ENCODE data around the gene IFT43.

IFT43 gene

GRCh38 chr14:76053572-76054355 is 68.2 kb downstream of the IFT43 start:
- H3K27ac ChIP-seq (ENCODE audit: low read depth, low read length), result no peak overlapping the region
- WGBS, result 94% methylated on average over 15 of the region's 15 CpGs

GRCh38 chr14:76055330-76055729 is 69.8 kb downstream of the IFT43 start:
- 95% methylated on average over 3 of the region's 3 CpGs for WGBS
- Histone ChIP-seq H3K4me3 (ENCODE audit: low read length) (no peak overlapping the region), H3K27me3 (ENCODE audit: insufficient read depth, low read length) (no peaks in the 10 kb centered on the region)

More at GRCh38 chr14:76053572-76054355, 68.2 kb downstream of the IFT43 start:
- Histone ChIP-seq H3K4me3 (ENCODE audit: low read length) (no peak overlapping the region), H3K9me3 (ENCODE audit: insufficient read depth, low read depth, low read length) (no peaks in the 10 kb centered on the region), H3K9ac (ENCODE audit: low read depth, low read length) (no peak overlapping the region), H3K36me3 (ENCODE audit: insufficient read depth, low read length) (no peaks in the 10 kb centered on the region), H3K4me1 (ENCODE audit: insufficient read depth, low read length) (no peaks in the 10 kb centered on the region), H3K27me3 (ENCODE audit: insufficient read depth, low read length) (no peaks in the 10 kb centered on the region)

GRCh38 chr14:76056128-76056527 is 70.6 kb downstream of the IFT43 start:
- no peak overlapping the region for H3K4me3 ChIP-seq (ENCODE audit: low read length)
- H3K27ac ChIP-seq (ENCODE audit: low read depth, low read length), result no peak overlapping the region
- whole genome bisulfite sequencing, result 92% methylated on average over 8 of the region's 8 CpGs
- H3K9me3 ChIP-seq (ENCODE audit: insufficient read depth, low read depth, low read length), result no peaks in the 10 kb centered on the region
- H3K27me3 ChIP-seq (ENCODE audit: insufficient read depth, low read length), result no peaks in the 10 kb centered on the region
- no peaks in the 10 kb centered on the region for H3K4me1 ChIP-seq (ENCODE audit: insufficient read depth, low read length)
- peaks cover 5% of the 10 kb centered on the region; the same call in 1 of the 2 replicates for H3K36me3 ChIP-seq (ENCODE audit: insufficient read depth, low read length)
- no peak overlapping the region for H3K9ac ChIP-seq (ENCODE audit: low read depth, low read length)

More at GRCh38 chr14:76055330-76055729, 69.8 kb downstream of the IFT43 start:
- H3K9me3 ChIP-seq (ENCODE audit: insufficient read depth, low read depth, low read length), result no peaks in the 10 kb centered on the region
- no peak overlapping the region for H3K27ac ChIP-seq (ENCODE audit: low read depth, low read length)
- H3K4me1 ChIP-seq (ENCODE audit: insufficient read depth, low read length), result no peaks in the 10 kb centered on the region
- no peak overlapping the region for H3K9ac ChIP-seq (ENCODE audit: low read depth, low read length)
- peaks cover 3% of the 10 kb centered on the region; the same call in 1 of the 2 replicates for H3K36me3 ChIP-seq (ENCODE audit: insufficient read depth, low read length)

GRCh38 chr14:76057914-76058313 is 72.4 kb downstream of the IFT43 start:
- Histone ChIP-seq H3K27me3 (ENCODE audit: insufficient read depth, low read length) (no peaks in the 10 kb centered on the region), H3K4me1 (ENCODE audit: insufficient read depth, low read length) (no peaks in the 10 kb centered on the region), H3K9ac (ENCODE audit: low read depth, low read length) (no peak overlapping the region), H3K9me3 (ENCODE audit: insufficient read depth, low read depth, low read length) (no peaks in the 10 kb centered on the region), H3K27ac (ENCODE audit: low read depth, low read length) (no peak overlapping the region), H3K4me3 (ENCODE audit: low read length) (no peak overlapping the region), H3K36me3 (ENCODE audit: insufficient read depth, low read length) (peaks cover 6% of the 10 kb centered on the region; the same call in 1 of the 2 replicates)
- 97% methylated on average over 11 of the region's 11 CpGs for WGBS

- Histone ChIP-seq H3K27me3 (ENCODE audit: insufficient read depth, low read length) (no peaks in the 10 kb centered on the region), H3K27ac (ENCODE audit: low read depth, low read length) (no peak overlapping the region), H3K4me3 (ENCODE audit: low read length) (no peak overlapping the region), H3K4me1 (ENCODE audit: insufficient read depth, low read length) (no peaks in the 10 kb centered on the region), H3K9ac (ENCODE audit: low read depth, low read length) (no peak overlapping the region), H3K9me3 (ENCODE audit: insufficient read depth, low read depth, low read length) (peaks cover 12% of the 10 kb centered on the region), H3K36me3 (ENCODE audit: insufficient read depth, low read length) (peaks cover 27% of the 10 kb centered on the region; the same call in 1 of the 2 replicates)
- WGBS, result 92% methylated on average over 3 of the region's 3 CpGs
Observed at GRCh38 chr14:76063327-76063726, 77.8 kb downstream of the IFT43 start.

- H3K4me1 ChIP-seq (ENCODE audit: insufficient read depth, low read length), result no peaks in the 10 kb centered on the region
- WGBS, result 98% methylated on average over 3 of the region's 3 CpGs
- no peak overlapping the region for H3K9ac ChIP-seq (ENCODE audit: low read depth, low read length)
- H3K4me3 ChIP-seq (ENCODE audit: low read length), result no peak overlapping the region
- peaks cover 24% of the 10 kb centered on the region; the same call in 1 of the 2 replicates for H3K36me3 ChIP-seq (ENCODE audit: insufficient read depth, low read length)
- H3K27ac ChIP-seq (ENCODE audit: low read depth, low read length), result no peak overlapping the region
- H3K27me3 ChIP-seq (ENCODE audit: insufficient read depth, low read length), result no peaks in the 10 kb centered on the region
- H3K9me3 ChIP-seq (ENCODE audit: insufficient read depth, low read depth, low read length), result peaks cover 12% of the 10 kb centered on the region
Observed at GRCh38 chr14:76065519-76065918, 80.0 kb downstream of the IFT43 start.

GRCh38 chr14:76067536-76067935 is 82.0 kb downstream of the IFT43 start:
- 85% methylated on average over 5 of the region's 5 CpGs for WGBS
- Histone ChIP-seq H3K9me3 (ENCODE audit: insufficient read depth, low read depth, low read length) (peaks cover 12% of the 10 kb centered on the region), H3K27me3 (ENCODE audit: insufficient read depth, low read length) (no peaks in the 10 kb centered on the region), H3K4me3 (ENCODE audit: low read length) (no peak overlapping the region), H3K36me3 (ENCODE audit: insufficient read depth, low read length) (peaks cover 21% of the 10 kb centered on the region; the same call in 1 of the 2 replicates), H3K9ac (ENCODE audit: low read depth, low read length) (no peak overlapping the region), H3K4me1 (ENCODE audit: insufficient read depth, low read length) (no peaks in the 10 kb centered on the region), H3K27ac (ENCODE audit: low read depth, low read length) (no peak overlapping the region)

GRCh38 chr14:76073717-76074116 is 88.2 kb downstream of the IFT43 start:
- Histone ChIP-seq H3K4me3 (ENCODE audit: low read length) (no peak overlapping the region), H3K27ac (ENCODE audit: low read depth, low read length) (no peak overlapping the region), H3K36me3 (ENCODE audit: insufficient read depth, low read length) (no peaks in the 10 kb centered on the region), H3K9ac (ENCODE audit: low read depth, low read length) (no peak overlapping the region), H3K27me3 (ENCODE audit: insufficient read depth, low read length) (no peaks in the 10 kb centered on the region), H3K9me3 (ENCODE audit: insufficient read depth, low read depth, low read length) (no peaks in the 10 kb centered on the region), H3K4me1 (ENCODE audit: insufficient read depth, low read length) (peaks cover 4% of the 10 kb centered on the region; the same call in 1 of the 2 replicates)
- WGBS, result 90% methylated on average over 11 of the region's 12 CpGs

GRCh38 chr14:76077340-76077739 is 91.8 kb downstream of the IFT43 start:
- H3K4me3 ChIP-seq (ENCODE audit: low read length), result no peak overlapping the region
- no peaks in the 10 kb centered on the region for H3K9me3 ChIP-seq (ENCODE audit: insufficient read depth, low read depth, low read length)
- no peaks in the 10 kb centered on the region for H3K27me3 ChIP-seq (ENCODE audit: insufficient read depth, low read length)
- no peak overlapping the region for H3K9ac ChIP-seq (ENCODE audit: low read depth, low read length)
- peaks cover 4% of the 10 kb centered on the region; the same call in 1 of the 2 replicates for H3K4me1 ChIP-seq (ENCODE audit: insufficient read depth, low read length)
- H3K27ac ChIP-seq (ENCODE audit: low read depth, low read length), result no peak overlapping the region
- WGBS, result 88% methylated on average over 2 of the region's 2 CpGs
- no peaks in the 10 kb centered on the region for H3K36me3 ChIP-seq (ENCODE audit: insufficient read depth, low read length)

GRCh38 chr14:76078501-76078900 is 92.9 kb downstream of the IFT43 start:
- no peaks in the 10 kb centered on the region for H3K9me3 ChIP-seq (ENCODE audit: insufficient read depth, low read depth, low read length)
- peaks cover 7% of the 10 kb centered on the region; the same call in 1 of the 2 replicates for H3K4me1 ChIP-seq (ENCODE audit: insufficient read depth, low read length)
- WGBS, result 95% methylated on average over 9 of the region's 10 CpGs
- H3K27ac ChIP-seq (ENCODE audit: low read depth, low read length), result no peak overlapping the region
- H3K4me3 ChIP-seq (ENCODE audit: low read length), result no peak overlapping the region
- H3K9ac ChIP-seq (ENCODE audit: low read depth, low read length), result no peak overlapping the region
- H3K27me3 ChIP-seq (ENCODE audit: insufficient read depth, low read length), result no peaks in the 10 kb centered on the region
- no peaks in the 10 kb centered on the region for H3K36me3 ChIP-seq (ENCODE audit: insufficient read depth, low read length)

GRCh38 chr14:76080025-76080424 is 94.5 kb downstream of the IFT43 start:
- H3K9ac ChIP-seq (ENCODE audit: low read depth, low read length), result no peak overlapping the region
- no peaks in the 10 kb centered on the region for H3K36me3 ChIP-seq (ENCODE audit: insufficient read depth, low read length)
- H3K4me3 ChIP-seq (ENCODE audit: low read length), result no peak overlapping the region
- H3K27ac ChIP-seq (ENCODE audit: low read depth, low read length), result no peak overlapping the region
- 89% methylated on average over 10 of the region's 10 CpGs for WGBS
- peaks cover 22% of the 10 kb centered on the region for H3K4me1 ChIP-seq (ENCODE audit: insufficient read depth, low read length)
- no peaks in the 10 kb centered on the region for H3K27me3 ChIP-seq (ENCODE audit: insufficient read depth, low read length)
- no peaks in the 10 kb centered on the region for H3K9me3 ChIP-seq (ENCODE audit: insufficient read depth, low read depth, low read length)

Measured in HUES64 (cell line).